H9 (cell line): Measurements from ENCODE around the gene PAQR5. TPM values are rescaled to one million over a fixed set of nuclear protein-coding genes. Genes with fewer than 3 reads are reported as not detected.

Experiments used
- DNase-seq: peaks from one replicate; pipeline ENCODE4 v3.0.0-alpha.2; 2017
- H2AFZ ChIP-seq: one replicate; pipeline ENCODE4 v1.6.1; 2013; ENCODE audit warnings: mild to moderate bottlenecking, low read length, control low read depth, moderate library complexity
- H2AK5ac ChIP-seq: 2 replicates; pipeline ENCODE4 v1.6.1; 2013; ENCODE audit warnings: low read length, control low read depth, mixed read lengths; ENCODE audit not compliant: insufficient read length
- H2BK120ac ChIP-seq: one replicate; pipeline ENCODE4 v1.6.1; 2013; ENCODE audit warnings: low read depth, mild to moderate bottlenecking, low read length, control low read depth, inconsistent platforms; ENCODE audit not compliant: poor library complexity, severe bottlenecking
- H2BK12ac ChIP-seq: 2 replicates; pipeline ENCODE4 v1.6.1; 2013; ENCODE audit warnings: low read length, control low read depth, mixed read lengths, low read depth; ENCODE audit not compliant: insufficient read length
- H2BK15ac ChIP-seq: 2 replicates; pipeline ENCODE4 v1.6.1; 2013; ENCODE audit warnings: low read depth, low read length, control low read depth
- H2BK20ac ChIP-seq: one replicate; pipeline ENCODE4 v1.6.1; 2013; ENCODE audit warnings: low read depth, mild to moderate bottlenecking, low read length, control low read depth, inconsistent platforms; ENCODE audit not compliant: poor library complexity, severe bottlenecking
- H2BK5ac ChIP-seq: 2 replicates; pipeline ENCODE4 v1.6.1; 2013; ENCODE audit warnings: low read length, control low read depth, mixed read lengths; ENCODE audit not compliant: insufficient read length
- H3K14ac ChIP-seq: 2 replicates; pipeline ENCODE4 v1.6.1; 2013; ENCODE audit warnings: low read length, control low read depth; ENCODE audit not compliant: insufficient read depth
- H3K18ac ChIP-seq: 2 replicates; pipeline ENCODE4 v1.6.1; 2013; ENCODE audit warnings: low read depth, mild to moderate bottlenecking, mixed read lengths, low read length, control low read depth; ENCODE audit not compliant: insufficient read length
- H3K23ac ChIP-seq: 2 replicates; pipeline ENCODE4 v1.6.1; 2013; ENCODE audit warnings: low read length, control low read depth, mixed read lengths, low read depth; ENCODE audit not compliant: insufficient read length
- H3K23me2 ChIP-seq: 2 replicates; pipeline ENCODE4 v1.6.1; 2013; ENCODE audit warnings: low read depth, mild to moderate bottlenecking, mixed read lengths, low read length, control low read depth; ENCODE audit not compliant: insufficient read length, poor library complexity, severe bottlenecking
- H3K27ac ChIP-seq: 2 replicates; pipeline ENCODE4 v1.5.1; 2013; ENCODE audit warnings: low read length, control low read depth, mixed read lengths, low read depth; ENCODE audit not compliant: insufficient read length
- H3K27me3 ChIP-seq: 2 replicates; pipeline ENCODE4 v1.6.1; 2013; ENCODE audit warnings: low read length, control low read depth, inconsistent platforms; ENCODE audit not compliant: insufficient read depth
- H3K4ac ChIP-seq: 2 replicates; pipeline ENCODE4 v1.6.1; 2013; ENCODE audit warnings: low read depth, mild to moderate bottlenecking, control low read depth, inconsistent platforms, low read length, moderate library complexity
- H3K4me1 ChIP-seq: 2 replicates; pipeline ENCODE4 v1.6.1; 2013; ENCODE audit warnings: low read length, control low read depth, inconsistent platforms; ENCODE audit not compliant: insufficient read depth
- H3K4me2 ChIP-seq: 2 replicates; pipeline ENCODE4 v1.6.1; 2013; ENCODE audit warnings: low read length, control low read depth, mixed read lengths; ENCODE audit not compliant: insufficient read length, insufficient read depth
- H3K56ac ChIP-seq: 2 replicates; pipeline ENCODE4 v1.6.1; 2013; ENCODE audit warnings: low read depth, mild to moderate bottlenecking, mixed read lengths, low read length, control low read depth; ENCODE audit not compliant: insufficient read length
- H3K79me1 ChIP-seq: 2 replicates; pipeline ENCODE4 v1.6.1; 2013; ENCODE audit warnings: low read depth, mild to moderate bottlenecking, moderate library complexity, low read length, control low read depth, inconsistent platforms; ENCODE audit not compliant: insufficient read depth, poor library complexity, severe bottlenecking
- H3K79me2 ChIP-seq: 2 replicates; pipeline ENCODE4 v1.6.1; 2013; ENCODE audit warnings: low read length, control low read depth, inconsistent platforms; ENCODE audit not compliant: insufficient read depth
- H3K9ac ChIP-seq: 2 replicates; pipeline ENCODE4 v1.6.1; 2013; ENCODE audit warnings: low read length, control low read depth, mixed read lengths; ENCODE audit not compliant: insufficient read length; ENCODE audit errors: extremely low read depth
- H3K9me3 ChIP-seq: one replicate; pipeline ENCODE4 v1.6.1; 2013; ENCODE audit warnings: low read depth, low read length, inconsistent platforms; ENCODE audit not compliant: control insufficient read depth
- H3T11ph ChIP-seq: one replicate; pipeline ENCODE4 v1.6.1; 2013; ENCODE audit warnings: mild to moderate bottlenecking, low read length, control low read depth, inconsistent platforms
- H4K20me1 ChIP-seq: one replicate; pipeline ENCODE4 v1.6.1; 2013; ENCODE audit not compliant: control insufficient read depth, insufficient read length, insufficient read depth
- H4K5ac ChIP-seq: 2 replicates; pipeline ENCODE4 v1.6.1; 2013; ENCODE audit warnings: low read depth, mild to moderate bottlenecking, mixed read lengths, low read length, control low read depth; ENCODE audit not compliant: insufficient read length
- H4K8ac ChIP-seq: replicated peaks from 2 replicates; pipeline ENCODE4 v1.6.1; 2013; ENCODE audit warnings: low read length, control low read depth, mixed read lengths, low read depth; ENCODE audit not compliant: insufficient read length
- H4K91ac ChIP-seq: 2 replicates; pipeline ENCODE4 v1.6.1; 2013; ENCODE audit warnings: low read depth, mild to moderate bottlenecking, moderate library complexity, mixed read lengths, low read length, control low read depth; ENCODE audit not compliant: insufficient read length
- H3K27ac Mint-ChIP-seq, 3 experiments: 2 replicates in 2 of 3; 3 replicates in 1 of 3; pipeline ENCODE4 v1.8.0; 2020 to 2021; ENCODE audit warnings: mixed read lengths in 3 of 3, mild to moderate bottlenecking in 1 of 3, moderate library complexity in 1 of 3
- H3K27me3 Mint-ChIP-seq: 2 replicates; pipeline ENCODE4 v1.8.0; 2021; ENCODE audit warnings: low read depth, mild to moderate bottlenecking, moderate library complexity, mixed read lengths
- H3K36me3 Mint-ChIP-seq, 3 experiments: 2 replicates in 2 of 3; 3 replicates in 1 of 3; pipeline ENCODE4 v1.8.0; 2020 to 2021; ENCODE audit warnings: low read depth in 3 of 3, mixed read lengths in 3 of 3; ENCODE audit not compliant: insufficient read depth in 1 of 3
- H3K4me1 Mint-ChIP-seq, 2 experiments: 2 replicates each; pipeline ENCODE4 v1.8.0; 2020; ENCODE audit warnings: mixed read lengths in 2 of 2
- H3K4me3 Mint-ChIP-seq, 2 experiments: 2 replicates in 1 of 2; 3 replicates in 1 of 2; pipeline ENCODE4 v1.8.0; 2020 to 2021; ENCODE audit warnings: mild to moderate bottlenecking in 2 of 2, mixed read lengths in 2 of 2, moderate library complexity in 1 of 2
- H3K9me3 Mint-ChIP-seq, 2 experiments: 2 replicates in 1 of 2; 3 replicates in 1 of 2; pipeline ENCODE4 v1.8.0; 2020; ENCODE audit warnings: mild to moderate bottlenecking in 2 of 2, mixed read lengths in 2 of 2, moderate library complexity in 1 of 2
- WGBS: extraction: QIAGEN DNeasy Blood & Tissue Kit; methylation state at CpG from one replicate; pipeline ENCODE4 v1.1.7; 2013; ENCODE audit warnings: missing lambda C conversion rate, low lambda C conversion rate, mixed read lengths; ENCODE audit not compliant: insufficient read length; ENCODE audit errors: extremely low coverage; 5-methylcytosine and 5-hydroxymethylcytosine counted together
- total RNA-seq: library from RNA; stranded (reverse); gene quantifications from 2 replicates; pipeline ENCODE4 v1.2.1, GENCODE V29; 2021
- TF ChIP-seq, protein P1 (sequence below): fragments of 200-600 bp; sonication (generic); conservative IDR thresholded peaks from 3 replicates; pipeline ENCODE4 v1.8.0; 2021; ENCODE audit warnings: antibody characterized with exemption, mild to moderate bottlenecking

Gene PAQR5
- total RNA-seq, 1 experiment from 2014 or later = 1.6 TPM

DNA sequence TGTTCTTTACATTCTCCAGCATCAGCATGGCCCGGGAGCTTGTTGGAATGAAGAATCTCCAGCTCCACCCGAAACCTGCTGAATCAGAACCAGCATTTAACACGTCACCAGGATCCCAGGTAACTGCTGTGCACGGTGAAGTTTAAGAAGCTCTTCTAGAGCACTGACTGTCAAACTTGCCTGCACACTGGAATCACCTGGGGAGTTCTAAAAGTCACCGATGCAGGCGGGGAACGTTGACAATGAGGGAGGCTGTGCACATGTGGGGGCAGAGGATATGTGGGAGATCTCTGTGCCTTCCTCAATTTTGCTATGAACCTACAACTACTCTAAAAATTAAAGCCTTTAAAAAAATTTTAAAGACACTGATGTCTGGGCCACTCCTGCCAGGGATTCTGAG is 19.1 kb upstream of the PAQR5 start:
- Histone ChIP-seq H3K27me3 (no peaks in the 10 kb centered on the region), H3K23me2 (no peaks in the 10 kb centered on the region), H3K9me3 (no peaks in the 10 kb centered on the region), H2BK5ac (no peak overlapping the region), H3K4me1 (no peaks in the 10 kb centered on the region), H3K56ac (no peak overlapping the region), H2BK15ac (no peak overlapping the region), H4K20me1 (no peaks in the 10 kb centered on the region), H3K79me1 (no peaks in the 10 kb centered on the region), H3K9ac (no peak overlapping the region), H3K4me2 (no peak overlapping the region), H3K23ac (no peak overlapping the region), H3K14ac (no peak overlapping the region), H3K79me2 (no peaks in the 10 kb centered on the region), H2BK120ac (no peak overlapping the region), H4K8ac (no peak overlapping the region), H3K27ac (no peak overlapping the region), H2AK5ac (no peak overlapping the region), H3K18ac (no peak overlapping the region), H3T11ph (no peak overlapping the region), H4K91ac (no peak overlapping the region), H2BK20ac (no peak overlapping the region), H2BK12ac (no peak overlapping the region), H4K5ac (no peak overlapping the region), H2AFZ (no peak overlapping the region), H3K4ac (no peak overlapping the region)
- Mint-ChIP-seq H3K27ac (no peak overlapping the region), H3K36me3 (no peaks in the 10 kb centered on the region), H3K27me3 (no peaks in the 10 kb centered on the region; the same call in none of the 2 replicates), H3K4me3 (no peak overlapping the region), H3K9me3 (no peaks in the 10 kb centered on the region), H3K4me1 (peaks cover 6 to 10% of the 10 kb centered on the region in 2 experiments)
- no peak for DNase-seq
- no CpG with 5 or more reads among the region's 7 CpGs for WGBS
- TF ChIP-seq, protein P1, sequence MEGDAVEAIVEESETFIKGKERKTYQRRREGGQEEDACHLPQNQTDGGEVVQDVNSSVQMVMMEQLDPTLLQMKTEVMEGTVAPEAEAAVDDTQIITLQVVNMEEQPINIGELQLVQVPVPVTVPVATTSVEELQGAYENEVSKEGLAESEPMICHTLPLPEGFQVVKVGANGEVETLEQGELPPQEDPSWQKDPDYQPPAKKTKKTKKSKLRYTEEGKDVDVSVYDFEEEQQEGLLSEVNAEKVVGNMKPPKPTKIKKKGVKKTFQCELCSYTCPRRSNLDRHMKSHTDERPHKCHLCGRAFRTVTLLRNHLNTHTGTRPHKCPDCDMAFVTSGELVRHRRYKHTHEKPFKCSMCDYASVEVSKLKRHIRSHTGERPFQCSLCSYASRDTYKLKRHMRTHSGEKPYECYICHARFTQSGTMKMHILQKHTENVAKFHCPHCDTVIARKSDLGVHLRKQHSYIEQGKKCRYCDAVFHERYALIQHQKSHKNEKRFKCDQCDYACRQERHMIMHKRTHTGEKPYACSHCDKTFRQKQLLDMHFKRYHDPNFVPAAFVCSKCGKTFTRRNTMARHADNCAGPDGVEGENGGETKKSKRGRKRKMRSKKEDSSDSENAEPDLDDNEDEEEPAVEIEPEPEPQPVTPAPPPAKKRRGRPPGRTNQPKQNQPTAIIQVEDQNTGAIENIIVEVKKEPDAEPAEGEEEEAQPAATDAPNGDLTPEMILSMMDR = no peak
